NCI-H1436 (cell line): ENCODE measurements around the gene GRID1.

Experiments used
- DNase-seq: peaks from one replicate; lab custom pipeline; 2025; lab: John Stamatoyannopoulos, UW

The GRID1 gene

DNA sequence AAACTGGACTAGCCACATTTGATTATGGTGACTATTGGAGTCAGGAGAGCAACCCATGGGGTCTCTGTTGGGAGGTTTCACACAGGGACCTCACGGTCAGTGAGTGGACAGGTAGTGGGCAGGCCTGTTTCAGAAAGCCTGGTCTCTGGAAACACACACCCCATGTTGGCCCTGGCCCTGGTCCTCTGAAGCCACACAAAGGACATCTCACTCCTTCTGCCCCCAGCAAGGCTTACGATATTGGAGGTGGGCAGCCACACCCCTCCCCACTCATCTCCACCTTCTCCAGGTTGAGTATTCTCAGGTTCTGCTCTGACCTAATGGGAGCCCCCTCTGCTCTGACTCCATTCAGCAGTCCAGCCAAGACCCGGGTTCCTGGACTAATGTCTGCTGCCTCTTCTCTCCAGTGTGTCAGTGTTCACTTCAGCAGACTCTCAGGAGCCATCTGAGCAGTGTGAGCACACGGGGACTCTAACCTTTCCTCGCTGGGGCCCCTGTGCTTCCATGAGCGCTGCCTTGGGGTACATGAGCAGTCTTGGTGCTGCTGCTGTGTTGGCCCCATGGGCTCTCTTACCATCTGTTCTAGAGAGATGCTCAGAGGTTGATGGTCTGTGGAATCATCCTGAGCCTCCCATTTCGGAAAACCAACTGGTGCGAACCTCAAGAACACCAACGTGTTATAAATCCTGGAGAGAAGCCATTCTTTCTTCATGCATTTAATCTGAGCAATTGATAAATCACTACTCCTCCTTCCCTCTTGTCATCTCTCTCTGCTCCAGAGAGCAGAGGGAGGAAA lies 748.6 kb downstream of the GRID1 start:
- DNase-seq: no peak

DNA sequence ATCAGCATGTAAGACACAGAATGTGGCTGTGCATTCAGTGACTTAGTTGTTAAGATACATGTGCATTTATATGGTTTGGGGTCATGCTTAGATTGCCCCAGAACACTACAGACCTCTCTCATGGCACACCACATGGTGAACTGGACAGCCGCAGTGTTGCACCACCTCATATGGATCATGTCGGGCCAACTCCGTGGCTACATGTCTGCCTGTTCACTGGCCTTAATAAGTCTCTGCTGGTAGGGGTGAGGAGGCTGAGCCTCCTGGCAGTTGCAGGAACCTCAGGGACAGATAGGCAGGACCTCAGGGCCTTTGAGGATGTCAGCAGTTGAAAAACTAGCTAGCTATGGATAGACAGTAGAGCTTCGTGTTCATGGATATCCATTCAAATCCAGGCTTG lies 751.0 kb downstream of the GRID1 start:
- no peak for DNase-seq

DNA sequence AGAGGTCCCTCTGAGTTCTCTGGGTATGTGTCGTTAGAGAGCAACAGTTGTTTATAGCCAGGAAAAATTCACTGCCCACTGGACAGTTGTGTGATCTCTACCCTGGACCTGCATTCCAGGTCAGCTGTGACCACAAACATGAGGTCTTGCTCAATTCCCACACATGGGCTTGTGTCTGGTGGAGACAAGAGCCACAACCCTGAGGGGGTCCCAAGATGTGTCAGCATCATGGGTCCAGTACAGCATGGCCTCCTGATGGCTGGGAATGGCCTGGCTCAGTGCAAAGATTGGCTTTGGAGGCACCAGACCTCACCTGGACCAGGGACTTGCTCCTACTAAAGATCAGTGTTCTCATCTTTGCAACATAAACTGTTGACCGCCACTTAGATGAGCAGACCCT lies 751.6 kb downstream of the GRID1 start:
- no peak for DNase-seq

DNA sequence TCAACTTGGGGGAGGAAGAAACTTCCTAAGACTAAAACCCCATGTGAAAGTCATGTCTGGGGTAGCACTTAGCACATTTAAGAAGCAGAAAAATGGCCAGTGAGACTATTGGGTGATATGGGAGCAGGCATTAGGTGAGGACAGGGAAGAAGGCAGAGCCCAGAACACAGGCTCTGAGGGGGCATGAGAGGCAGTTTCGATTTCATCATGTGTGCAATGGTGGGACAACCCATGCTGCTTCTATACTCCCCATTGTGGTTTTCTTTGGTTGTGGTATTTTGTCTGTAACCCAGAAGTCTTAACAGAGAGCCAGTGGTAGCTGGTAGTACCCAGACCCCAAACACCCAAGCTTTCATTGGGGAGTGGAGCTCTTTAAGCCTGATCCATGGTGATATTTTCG lies 752.0 kb downstream of the GRID1 start:
- no peak for DNase-seq

DNA sequence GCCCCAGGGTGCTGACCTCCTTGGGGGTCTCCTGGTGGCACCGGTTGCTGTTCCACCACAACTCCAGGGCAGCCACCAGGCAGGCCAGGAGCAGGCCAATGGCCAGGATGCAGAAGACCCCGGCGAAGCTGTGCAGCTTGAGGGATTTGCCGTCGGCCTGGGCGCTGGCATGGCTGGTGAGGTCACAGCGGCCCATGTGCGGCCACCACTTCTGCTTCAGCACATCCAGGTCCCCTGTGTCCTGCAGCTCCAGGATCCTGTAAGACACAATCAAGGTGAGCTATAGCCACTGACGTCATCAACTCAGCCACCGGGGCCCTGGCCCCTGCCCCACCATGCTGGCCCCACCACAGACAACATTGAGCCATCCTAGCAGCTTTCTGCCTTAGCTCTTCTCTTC lies 753.2 kb downstream of the GRID1 start:
- no peak for DNase-seq

DNA sequence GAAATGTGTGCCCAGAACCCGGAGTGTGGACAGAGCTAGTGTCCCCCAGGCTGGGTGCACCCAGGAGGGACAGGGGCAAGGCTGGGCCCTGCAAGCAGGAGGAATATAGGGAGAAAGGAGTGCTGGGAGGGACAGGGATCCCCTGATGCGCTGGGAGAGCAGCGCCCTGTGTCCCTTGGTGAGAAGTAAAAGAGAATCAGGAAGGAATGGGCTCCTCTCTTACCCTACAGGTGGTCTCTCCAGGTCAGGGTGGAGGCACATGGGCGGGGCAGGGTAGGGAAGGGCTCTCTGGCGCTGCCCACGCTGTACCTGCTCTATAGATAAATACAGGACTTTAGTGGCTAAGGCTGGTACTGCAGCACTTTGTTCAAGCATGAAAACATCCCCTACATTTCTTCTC lies 753.8 kb downstream of the GRID1 start:
- DNase-seq: no peak

DNA sequence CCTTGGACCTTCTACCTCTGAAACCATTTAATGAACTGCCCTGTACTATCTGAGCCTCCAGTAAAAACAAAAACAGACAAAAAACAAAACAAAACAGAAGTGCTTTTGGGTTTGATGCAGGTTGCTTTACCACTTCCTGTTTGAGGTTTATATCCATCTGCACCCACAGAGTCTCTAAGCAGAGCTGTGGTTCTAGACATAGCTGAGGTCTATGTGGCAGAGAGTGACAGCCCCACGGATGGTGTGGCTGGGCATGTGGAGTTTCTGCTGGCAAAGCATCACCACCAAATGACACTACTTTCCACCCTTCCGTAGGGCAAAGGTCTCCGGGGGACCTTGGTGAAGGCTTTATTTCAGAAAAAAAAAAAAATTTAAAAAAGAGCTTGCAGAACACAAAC lies 754.2 kb downstream of the GRID1 start:
- DNase-seq: no peak

DNA sequence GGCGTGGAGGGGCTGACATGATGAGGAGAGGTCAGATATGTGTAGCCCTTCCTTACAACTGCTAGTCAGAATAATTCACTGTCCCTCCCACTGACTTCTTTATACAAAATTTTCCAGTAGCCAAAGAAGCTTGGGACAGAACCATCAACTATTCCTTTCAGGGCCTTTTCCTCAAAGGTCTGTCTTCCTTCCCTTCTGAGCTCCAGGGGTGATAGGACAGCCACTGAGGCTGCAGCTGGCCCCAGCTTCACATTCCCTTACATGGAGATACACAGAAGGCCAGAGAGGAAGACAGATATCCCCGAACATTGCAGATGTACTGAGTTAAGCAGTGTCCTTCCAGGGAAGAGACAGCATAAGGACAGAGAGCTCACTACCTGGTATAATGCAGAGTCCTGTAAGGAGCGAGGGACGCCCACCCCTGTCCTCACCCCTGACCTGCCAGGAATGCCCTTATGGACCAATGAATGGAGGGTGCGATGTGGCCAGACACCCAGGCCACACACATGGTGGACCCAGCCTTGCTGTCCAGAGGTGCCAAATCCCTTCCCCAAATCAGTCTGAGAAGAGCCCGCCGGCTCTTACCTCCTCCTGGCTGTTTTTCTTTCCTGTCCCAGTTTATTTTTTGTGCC lies 754.7 kb downstream of the GRID1 start:
- DNase-seq: no peak

DNA sequence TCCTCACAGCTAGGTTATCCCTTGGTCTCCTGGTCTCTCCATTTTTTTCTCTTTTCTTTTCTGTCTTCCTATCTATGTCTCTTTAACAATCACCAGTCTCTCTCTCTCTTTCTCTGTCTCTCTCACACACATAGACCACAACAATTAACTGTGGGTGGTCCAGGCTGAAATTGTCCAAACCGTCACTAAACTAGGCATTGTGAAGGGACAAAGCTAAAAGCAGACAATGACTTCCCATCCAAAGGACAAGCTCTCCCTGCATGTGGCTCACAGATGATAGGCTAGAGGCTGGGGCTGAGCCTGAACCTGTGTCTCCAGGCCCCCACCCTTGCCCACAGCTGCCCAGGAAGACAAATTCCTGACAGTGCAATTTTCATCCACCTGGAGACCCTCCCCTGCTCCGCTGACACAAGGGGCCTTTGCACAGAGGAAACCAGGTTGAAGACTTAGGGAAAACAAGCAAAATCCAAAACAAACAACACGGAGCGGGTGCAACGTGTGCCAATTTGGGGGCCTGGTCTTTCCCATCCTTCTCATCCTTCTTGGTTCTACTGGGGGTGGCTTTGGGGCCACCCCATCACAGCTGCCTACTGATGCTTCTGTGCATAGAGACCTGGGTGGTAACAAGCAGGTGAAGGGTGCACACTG lies 755.4 kb downstream of the GRID1 start:
- DNase-seq: no peak

DNA sequence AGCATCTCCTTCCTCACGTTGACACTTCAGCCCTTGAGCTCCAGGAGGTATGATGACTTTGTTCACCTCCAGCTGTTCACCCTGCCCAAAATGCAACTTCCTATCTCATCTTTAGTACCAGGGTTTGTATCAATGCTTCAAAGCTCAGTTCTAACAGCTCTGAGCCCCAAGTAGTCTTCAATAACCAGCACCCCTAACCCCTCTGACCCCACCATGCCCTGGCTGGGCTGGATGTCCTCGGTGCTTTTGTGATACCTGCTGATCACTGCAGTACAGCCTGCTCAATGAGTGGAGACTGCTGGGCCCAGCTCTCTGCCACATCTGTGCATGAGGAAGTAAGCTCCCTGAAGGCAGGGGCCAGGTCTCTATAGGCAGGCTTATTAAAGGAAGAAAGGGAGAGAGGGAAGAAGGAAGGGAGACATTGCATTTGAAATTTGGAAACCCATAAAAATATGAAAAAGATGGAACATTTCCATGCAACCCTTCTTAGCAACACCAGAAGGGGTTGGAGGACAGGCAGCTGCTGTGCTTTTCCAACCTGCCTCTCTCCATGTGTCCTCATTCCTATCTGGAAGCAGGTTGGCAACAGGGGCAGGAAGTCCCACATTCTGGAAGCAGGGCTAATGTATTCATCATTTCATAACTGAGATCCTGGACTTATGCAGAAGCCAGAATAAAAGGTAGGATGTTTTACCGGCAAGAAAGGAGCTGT lies 756.1 kb downstream of the GRID1 start:
- no peak for DNase-seq

DNA sequence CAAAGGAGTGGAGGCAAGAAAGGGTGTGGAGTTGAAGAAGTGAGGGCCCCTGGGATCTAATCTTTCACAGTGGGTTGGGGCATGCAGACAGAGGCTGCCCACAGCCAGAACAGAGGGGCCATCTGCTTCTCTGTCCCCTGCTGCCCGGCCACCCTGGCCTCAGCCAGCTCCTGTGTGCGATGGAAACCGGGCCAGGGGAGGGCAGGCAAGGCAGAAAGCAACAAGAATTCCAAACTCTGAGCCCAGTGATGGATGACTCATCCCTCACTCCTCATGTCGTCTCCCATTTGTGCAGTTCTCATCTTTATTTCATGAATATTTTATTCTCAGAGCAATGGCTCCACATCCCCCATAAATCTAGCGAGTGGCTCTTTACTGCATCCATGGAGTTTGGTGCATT lies 757.1 kb downstream of the GRID1 start:
- no peak for DNase-seq

DNA sequence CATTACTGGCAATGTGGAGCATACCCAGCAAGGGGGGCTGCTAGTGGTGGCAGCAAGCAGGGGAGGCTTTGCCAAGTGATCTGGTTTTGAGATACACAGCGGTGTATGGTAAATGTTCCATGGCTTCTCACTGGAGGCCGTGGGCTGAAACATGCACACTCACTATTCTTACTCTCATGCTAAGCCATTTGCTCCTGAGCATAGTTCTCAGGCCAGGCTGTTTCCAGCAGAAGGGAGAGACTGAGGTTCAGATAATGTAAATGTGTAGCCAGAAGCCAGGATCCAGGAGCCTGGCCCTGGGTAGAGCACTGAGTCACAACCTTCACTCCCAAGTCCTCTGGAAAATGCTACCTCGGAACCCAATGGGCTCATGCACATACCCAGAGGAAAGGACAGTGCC lies 757.9 kb downstream of the GRID1 start:
- no peak for DNase-seq

DNA sequence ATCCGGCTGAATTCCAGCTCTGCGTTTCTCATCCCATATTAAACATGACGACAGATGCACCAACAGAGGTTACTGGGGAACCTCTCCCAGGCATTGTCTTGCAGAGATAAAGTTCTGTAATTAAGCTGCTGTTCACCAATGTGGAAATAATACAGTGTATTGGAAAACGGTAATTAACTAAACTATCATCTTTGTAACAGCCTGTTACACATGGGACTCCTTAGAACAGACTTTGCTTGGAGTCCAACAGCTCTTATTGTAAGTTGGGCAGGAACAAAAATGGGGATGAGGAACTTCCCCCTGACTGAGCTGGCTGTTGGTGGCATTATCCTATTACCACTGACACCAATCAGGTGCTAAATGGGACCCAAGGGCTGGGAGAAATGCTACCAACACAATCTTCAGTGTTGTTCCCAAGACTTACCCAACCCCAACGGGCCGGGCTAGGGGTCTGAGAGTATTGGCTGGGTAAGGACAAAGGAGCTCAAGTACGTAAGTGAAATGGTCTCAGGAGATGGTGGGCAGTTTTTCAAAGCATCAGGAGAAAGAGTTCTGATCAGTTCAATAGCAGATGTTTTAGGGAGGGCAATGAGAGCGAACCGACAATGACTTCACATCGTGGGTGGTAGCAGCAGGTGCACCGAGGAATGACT lies 759.4 kb downstream of the GRID1 start:
- DNase-seq: no peak

DNA sequence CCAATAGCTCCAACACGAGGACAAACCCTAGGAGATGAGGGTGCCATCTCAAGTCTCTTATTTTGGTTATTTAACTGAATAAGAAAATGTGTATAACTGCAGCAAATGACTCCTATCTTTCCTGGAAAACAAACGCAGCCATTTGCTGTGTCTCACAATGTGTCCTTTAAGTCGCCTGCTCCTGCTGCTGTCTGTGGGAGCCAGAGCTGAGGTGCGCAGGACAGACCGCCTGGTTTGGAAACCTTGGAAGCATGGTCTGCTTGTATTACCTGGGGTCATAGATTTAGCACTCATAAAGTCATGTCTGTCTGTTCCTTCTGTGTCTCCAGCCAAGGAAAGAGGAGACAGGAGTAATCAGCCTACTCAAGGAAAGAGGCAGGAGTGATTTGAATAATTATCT lies 760.2 kb downstream of the GRID1 start:
- DNase-seq: no peak

DNA sequence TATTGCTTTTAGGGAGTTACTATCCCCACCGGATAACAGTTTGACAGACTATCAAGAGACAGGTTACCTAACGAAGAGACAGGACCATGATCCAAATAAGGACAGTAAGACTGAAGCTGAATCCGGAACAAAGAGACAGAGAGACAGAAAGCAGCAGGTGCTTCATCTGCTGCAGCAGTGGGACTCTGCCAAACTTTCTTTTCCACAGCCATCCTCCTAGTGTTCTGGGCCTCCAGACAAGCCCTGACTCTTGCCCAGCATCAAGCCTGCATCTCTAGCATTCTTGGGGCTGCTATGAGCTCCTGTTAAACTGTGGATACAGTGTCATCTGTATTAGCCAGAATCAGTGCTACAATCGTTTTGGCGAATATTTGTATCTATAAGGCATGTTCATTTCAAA lies 761.7 kb downstream of the GRID1 start:
- DNase-seq: no peak

DNA sequence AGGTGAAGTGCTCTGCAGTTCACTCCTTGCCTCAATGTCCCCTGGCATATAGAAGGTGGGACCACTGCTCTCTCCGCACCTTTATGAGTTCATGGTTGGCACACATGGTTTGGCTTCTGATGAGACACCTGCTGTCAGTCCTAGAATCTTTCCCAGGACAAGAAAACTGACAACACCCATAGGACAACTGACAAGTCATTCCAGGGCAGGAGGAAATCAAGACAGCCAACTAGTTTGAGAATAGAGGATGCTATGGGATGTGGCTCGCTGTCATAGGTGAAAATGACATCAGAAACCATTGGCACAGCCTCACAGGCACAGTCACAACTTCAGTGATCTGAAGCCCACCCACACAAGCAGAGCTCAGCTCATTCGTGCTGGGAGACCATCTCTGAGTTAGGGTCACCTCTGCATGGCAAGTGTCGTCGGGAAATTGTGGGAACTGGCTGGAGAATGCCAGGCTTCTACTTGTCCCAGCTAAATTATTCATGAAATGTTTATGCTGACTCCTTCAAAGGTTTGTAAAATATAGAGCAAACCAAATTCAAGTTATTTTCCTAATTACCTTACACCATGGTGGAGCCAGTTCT lies 762.4 kb downstream of the GRID1 start:
- no peak for DNase-seq

DNA sequence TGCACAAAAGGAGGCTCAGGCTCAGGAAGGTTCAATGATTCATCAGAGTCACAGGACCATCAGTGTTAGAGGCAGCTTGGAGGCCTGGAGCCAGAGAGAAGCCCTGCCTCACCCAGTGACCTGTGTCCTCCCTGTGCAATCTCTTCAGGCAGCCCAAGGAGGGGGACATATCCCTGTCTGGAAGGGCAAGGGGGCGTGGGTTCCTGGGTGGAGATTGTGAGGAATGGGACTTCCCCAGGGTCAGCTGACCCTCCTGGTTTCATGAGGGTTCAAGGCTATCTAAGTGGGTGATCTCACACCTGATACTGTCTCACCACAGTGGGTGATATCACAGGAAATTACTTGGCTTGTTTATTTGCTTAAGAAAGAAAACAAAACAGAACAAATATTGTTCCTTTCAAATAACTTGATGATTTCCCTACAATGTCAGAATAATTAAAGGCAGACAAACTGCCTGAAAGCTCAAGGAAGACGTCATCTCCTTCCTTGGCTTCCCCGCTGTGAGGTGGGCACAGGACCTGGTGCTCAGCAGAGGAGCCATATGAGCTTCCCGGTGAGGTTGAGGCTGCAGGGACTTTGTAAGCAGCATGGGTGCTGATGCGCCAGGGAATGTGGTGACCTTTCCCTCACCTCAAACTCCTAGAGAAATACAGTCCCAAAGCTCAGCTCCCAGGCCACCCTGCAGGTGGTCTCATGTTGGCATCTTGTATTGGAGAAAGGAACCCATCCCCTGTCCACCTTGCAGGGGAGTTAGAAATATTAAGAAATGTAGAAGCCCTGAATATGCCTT lies 763.2 kb downstream of the GRID1 start:
- DNase-seq: no peak

DNA sequence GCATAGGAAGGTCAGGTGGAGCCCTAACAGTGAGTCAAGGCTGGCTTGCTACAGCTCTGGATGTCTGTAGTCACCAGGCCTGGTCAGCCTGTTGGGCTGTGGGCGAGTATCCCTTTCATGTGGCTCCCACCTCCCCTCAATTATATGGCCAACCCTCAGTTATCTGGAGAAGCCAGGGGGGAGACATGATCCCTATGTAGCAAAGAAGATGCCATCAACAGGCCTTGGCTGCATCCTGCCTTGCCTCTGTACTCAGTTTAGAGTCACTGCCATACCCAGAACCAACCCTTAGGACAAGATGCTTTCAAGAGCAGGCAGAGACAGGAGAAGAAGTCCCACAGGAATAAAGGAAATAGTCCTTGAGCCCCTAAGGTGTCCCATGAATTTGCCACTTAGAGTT lies 763.9 kb downstream of the GRID1 start:
- DNase-seq: no peak

DNA sequence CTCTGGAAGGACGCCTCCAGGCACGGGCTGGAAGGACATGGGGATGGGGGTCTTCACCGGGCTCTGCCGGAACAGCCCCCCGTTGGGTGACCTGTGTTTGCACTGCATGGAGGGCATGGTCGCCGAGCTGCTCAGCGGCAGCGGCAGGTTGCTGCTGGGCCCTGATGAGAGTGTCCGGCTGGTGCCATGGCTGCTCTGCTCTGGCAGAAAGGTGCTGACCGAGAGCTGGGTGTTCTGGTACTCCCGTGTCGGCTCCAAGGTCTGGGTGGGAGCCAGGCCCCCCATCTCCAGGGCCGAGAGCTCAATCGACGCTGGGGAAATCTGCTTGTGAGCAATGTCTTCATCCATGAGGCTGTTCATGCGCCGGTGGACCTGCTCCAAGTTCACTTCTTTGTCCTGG lies 764.3 kb downstream of the GRID1 start:
- no peak for DNase-seq

DNA sequence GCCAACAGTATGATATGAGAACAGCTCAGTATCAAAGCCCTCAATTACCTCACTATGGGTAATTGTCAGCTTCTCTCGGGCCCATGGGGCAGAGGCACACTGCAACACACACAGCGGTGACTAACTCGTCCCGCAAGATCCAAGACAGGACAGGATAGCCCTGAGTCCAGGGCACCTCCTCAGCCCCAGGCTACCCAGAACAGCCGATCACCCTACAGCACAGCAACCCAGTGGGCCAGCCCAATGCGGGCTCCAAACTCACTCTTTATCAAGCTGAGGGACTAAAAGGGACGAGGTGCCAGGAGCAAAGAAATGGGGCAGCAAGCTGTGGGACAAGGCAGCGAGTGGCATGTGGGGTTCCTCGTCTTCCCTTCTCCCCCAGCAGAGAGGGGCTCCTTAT lies 765.1 kb downstream of the GRID1 start:
- no peak for DNase-seq

DNA sequence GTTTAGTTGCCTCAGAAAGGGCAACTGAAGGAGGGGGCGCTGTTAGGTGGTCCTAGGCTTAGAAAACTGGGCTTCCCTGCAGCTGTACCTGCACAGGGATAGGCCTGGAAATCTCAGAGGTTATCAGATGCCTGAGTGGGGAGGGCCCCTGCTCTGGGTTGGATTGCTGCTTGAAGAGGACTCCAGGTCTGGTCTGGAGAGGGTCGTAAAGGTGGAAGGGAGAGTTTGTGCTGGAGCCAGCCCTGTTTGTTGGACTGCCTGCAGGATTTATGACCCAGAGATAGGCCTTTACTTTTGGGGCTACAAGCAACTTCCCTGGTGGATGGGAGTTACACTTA lies 765.9 kb downstream of the GRID1 start:
- DNase-seq: no peak
